ENCODE results near the gene PTPRE.
A peak's percentile ranks its signal among the peaks of the same experiment; 100 is the strongest.

Gene PTPRE

GRCh38 chr10:128011059-128011979 lies 104.4 kb downstream of the PTPRE start:
- no peaks in the 10 kb centered on the region for H3K27me3 ChIP-seq (ENCODE audit: control insufficient read depth, insufficient read depth, low read length)
- H3K36me3 ChIP-seq (ENCODE audit: control insufficient read depth, insufficient read depth, low read length): no peaks in the 10 kb centered on the region
- DNase-seq (ENCODE audit: low read depth, low spot score): peak; percentile 39
- no peaks in the 10 kb centered on the region for H3K9me3 ChIP-seq (ENCODE audit: control insufficient read depth, insufficient read depth, low read length)
- H3K4me1 ChIP-seq (ENCODE audit: control insufficient read depth, insufficient read depth, low read length): peaks cover 1% of the 10 kb centered on the region; the same call in 1 of the 2 replicates
- H3K27ac ChIP-seq (ENCODE audit: low read length): no peak overlapping the region
- WGBS (ENCODE audit: insufficient coverage, insufficient read length): no CpG with 5 or more reads among the region's 27 CpGs
- no peak overlapping the region for H3K4me3 ChIP-seq (ENCODE audit: low read length)

- no peaks in the 10 kb centered on the region for H3K27me3 ChIP-seq (ENCODE audit: control insufficient read depth, insufficient read depth, low read length)
- H3K27ac ChIP-seq (ENCODE audit: low read length): no peak overlapping the region
- WGBS (ENCODE audit: insufficient coverage, insufficient read length): no CpG with 5 or more reads among the region's 4 CpGs
- no peaks in the 10 kb centered on the region for H3K4me1 ChIP-seq (ENCODE audit: control insufficient read depth, insufficient read depth, low read length)
- H3K36me3 ChIP-seq (ENCODE audit: control insufficient read depth, insufficient read depth, low read length): no peaks in the 10 kb centered on the region
- H3K4me3 ChIP-seq (ENCODE audit: low read length): no peak overlapping the region
- DNase-seq (ENCODE audit: low read depth, low spot score): no peak
- no peaks in the 10 kb centered on the region for H3K9me3 ChIP-seq (ENCODE audit: control insufficient read depth, insufficient read depth, low read length)
These were observed 106.7 kb downstream of the PTPRE start for GRCh38 chr10:128013626-128014025.

GRCh38 chr10:128014236-128014635 lies 107.3 kb downstream of the PTPRE start:
- Histone ChIP-seq H3K4me1 (ENCODE audit: control insufficient read depth, insufficient read depth, low read length) (no peaks in the 10 kb centered on the region), H3K9me3 (ENCODE audit: control insufficient read depth, insufficient read depth, low read length) (no peaks in the 10 kb centered on the region), H3K27me3 (ENCODE audit: control insufficient read depth, insufficient read depth, low read length) (no peaks in the 10 kb centered on the region), H3K27ac (ENCODE audit: low read length) (no peak overlapping the region), H3K4me3 (ENCODE audit: low read length) (no peak overlapping the region), H3K36me3 (ENCODE audit: control insufficient read depth, insufficient read depth, low read length) (no peaks in the 10 kb centered on the region)
- WGBS (ENCODE audit: insufficient coverage, insufficient read length): no CpG with 5 or more reads among the region's 7 CpGs
- DNase-seq (ENCODE audit: low read depth, low spot score): no peak

GRCh38 chr10:128016423-128017060 lies 109.6 kb downstream of the PTPRE start:
- Histone ChIP-seq H3K27ac (ENCODE audit: low read length) (no peak overlapping the region), H3K4me3 (ENCODE audit: low read length) (no peak overlapping the region), H3K9me3 (ENCODE audit: control insufficient read depth, insufficient read depth, low read length) (no peaks in the 10 kb centered on the region), H3K36me3 (ENCODE audit: control insufficient read depth, insufficient read depth, low read length) (no peaks in the 10 kb centered on the region), H3K4me1 (ENCODE audit: control insufficient read depth, insufficient read depth, low read length) (no peaks in the 10 kb centered on the region), H3K27me3 (ENCODE audit: control insufficient read depth, insufficient read depth, low read length) (no peaks in the 10 kb centered on the region)
- WGBS (ENCODE audit: insufficient coverage, insufficient read length): no CpG with 5 or more reads among the region's 12 CpGs
- no peak for DNase-seq (ENCODE audit: low read depth, low spot score)

- DNase-seq (ENCODE audit: low read depth, low spot score): no peak
- WGBS (ENCODE audit: insufficient coverage, insufficient read length): no CpG with 5 or more reads among the region's 14 CpGs
- Histone ChIP-seq H3K4me1 (ENCODE audit: control insufficient read depth, insufficient read depth, low read length) (no peaks in the 10 kb centered on the region), H3K36me3 (ENCODE audit: control insufficient read depth, insufficient read depth, low read length) (no peaks in the 10 kb centered on the region), H3K27me3 (ENCODE audit: control insufficient read depth, insufficient read depth, low read length) (no peaks in the 10 kb centered on the region), H3K27ac (ENCODE audit: low read length) (no peak overlapping the region), H3K9me3 (ENCODE audit: control insufficient read depth, insufficient read depth, low read length) (no peaks in the 10 kb centered on the region), H3K4me3 (ENCODE audit: low read length) (no peak overlapping the region)
These were observed 110.9 kb downstream of the PTPRE start for GRCh38 chr10:128017822-128018221.

GRCh38 chr10:128018236-128018635 lies 111.3 kb downstream of the PTPRE start:
- H3K4me3 ChIP-seq (ENCODE audit: low read length): no peak overlapping the region
- DNase-seq (ENCODE audit: low read depth, low spot score): no peak
- WGBS (ENCODE audit: insufficient coverage, insufficient read length): no CpG with 5 or more reads among the region's 13 CpGs
- no peaks in the 10 kb centered on the region for H3K9me3 ChIP-seq (ENCODE audit: control insufficient read depth, insufficient read depth, low read length)
- no peaks in the 10 kb centered on the region for H3K27me3 ChIP-seq (ENCODE audit: control insufficient read depth, insufficient read depth, low read length)
- H3K27ac ChIP-seq (ENCODE audit: low read length): no peak overlapping the region
- H3K4me1 ChIP-seq (ENCODE audit: control insufficient read depth, insufficient read depth, low read length): no peaks in the 10 kb centered on the region
- no peaks in the 10 kb centered on the region for H3K36me3 ChIP-seq (ENCODE audit: control insufficient read depth, insufficient read depth, low read length)

- no peak overlapping the region for H3K27ac ChIP-seq (ENCODE audit: low read length)
- no peak overlapping the region for H3K4me3 ChIP-seq (ENCODE audit: low read length)
- H3K36me3 ChIP-seq (ENCODE audit: control insufficient read depth, insufficient read depth, low read length): no peaks in the 10 kb centered on the region
- DNase-seq (ENCODE audit: low read depth, low spot score): no peak
- no peaks in the 10 kb centered on the region for H3K4me1 ChIP-seq (ENCODE audit: control insufficient read depth, insufficient read depth, low read length)
- no peaks in the 10 kb centered on the region for H3K27me3 ChIP-seq (ENCODE audit: control insufficient read depth, insufficient read depth, low read length)
- H3K9me3 ChIP-seq (ENCODE audit: control insufficient read depth, insufficient read depth, low read length): no peaks in the 10 kb centered on the region
- WGBS (ENCODE audit: insufficient coverage, insufficient read length): no CpG with 5 or more reads among the region's 2 CpGs
These were observed 111.8 kb downstream of the PTPRE start for GRCh38 chr10:128018691-128019090.

GRCh38 chr10:128022261-128023196 lies 115.6 kb downstream of the PTPRE start:
- Histone ChIP-seq H3K9me3 (ENCODE audit: control insufficient read depth, insufficient read depth, low read length) (no peaks in the 10 kb centered on the region), H3K27ac (ENCODE audit: low read length) (no peak overlapping the region), H3K27me3 (ENCODE audit: control insufficient read depth, insufficient read depth, low read length) (no peaks in the 10 kb centered on the region), H3K4me1 (ENCODE audit: control insufficient read depth, insufficient read depth, low read length) (no peaks in the 10 kb centered on the region; the same call in 1 of the 2 replicates), H3K36me3 (ENCODE audit: control insufficient read depth, insufficient read depth, low read length) (no peaks in the 10 kb centered on the region), H3K4me3 (ENCODE audit: low read length) (no peak overlapping the region)
- no peak for DNase-seq (ENCODE audit: low read depth, low spot score)
- no CpG with 5 or more reads among the region's 19 CpGs for WGBS (ENCODE audit: insufficient coverage, insufficient read length)

- no peak overlapping the region for H3K4me3 ChIP-seq (ENCODE audit: low read length)
These were observed 117.5 kb downstream of the PTPRE start for GRCh38 chr10:128024426-128024825.

GRCh38 chr10:128025437-128025836 lies 118.5 kb downstream of the PTPRE start:
- DNase-seq (ENCODE audit: low read depth, low spot score): no peak
- Histone ChIP-seq H3K9me3 (ENCODE audit: control insufficient read depth, insufficient read depth, low read length) (no peaks in the 10 kb centered on the region), H3K4me1 (ENCODE audit: control insufficient read depth, insufficient read depth, low read length) (no peaks in the 10 kb centered on the region; the same call in 1 of the 2 replicates), H3K27me3 (ENCODE audit: control insufficient read depth, insufficient read depth, low read length) (no peaks in the 10 kb centered on the region), H3K27ac (ENCODE audit: low read length) (no peak overlapping the region), H3K4me3 (ENCODE audit: low read length) (no peak overlapping the region), H3K36me3 (ENCODE audit: control insufficient read depth, insufficient read depth, low read length) (no peaks in the 10 kb centered on the region)
- no CpG with 5 or more reads among the region's 8 CpGs for WGBS (ENCODE audit: insufficient coverage, insufficient read length)

More at GRCh38 chr10:128024426-128024825, 117.5 kb downstream of the PTPRE start:
- Histone ChIP-seq H3K27ac (ENCODE audit: low read length) (no peak overlapping the region), H3K9me3 (ENCODE audit: control insufficient read depth, insufficient read depth, low read length) (no peaks in the 10 kb centered on the region), H3K4me1 (ENCODE audit: control insufficient read depth, insufficient read depth, low read length) (no peaks in the 10 kb centered on the region; the same call in 1 of the 2 replicates), H3K27me3 (ENCODE audit: control insufficient read depth, insufficient read depth, low read length) (no peaks in the 10 kb centered on the region), H3K36me3 (ENCODE audit: control insufficient read depth, insufficient read depth, low read length) (no peaks in the 10 kb centered on the region)
- no peak for DNase-seq (ENCODE audit: low read depth, low spot score)
- no CpG with 5 or more reads among the region's 8 CpGs for WGBS (ENCODE audit: insufficient coverage, insufficient read length)

All from iPS DF 6.9 (cell line).